KMS-11 (cell line): Measurements from ENCODE around the gene TIGIT.

Source experiments
- H2AFZ ChIP-seq: fragments of 200-600 bp; sonication (generic); 2 replicates; pipeline ENCODE4 v1.6.1; 2016; ENCODE audit warnings: antibody characterized with exemption, mixed run types, low read depth
- H3K27ac ChIP-seq: fragments of 200-600 bp; sonication (generic); 2 replicates; pipeline ENCODE4 v1.6.1; 2016; ENCODE audit warnings: mild to moderate bottlenecking, mixed run types
- H3K27me3 ChIP-seq: fragments of 200-600 bp; sonication (generic); 2 replicates; pipeline ENCODE4 v1.6.1; 2017; ENCODE audit warnings: mild to moderate bottlenecking, low read depth, mixed run types, moderate library complexity; ENCODE audit not compliant: insufficient read depth
- H3K36me3 ChIP-seq: fragments of 200-600 bp; sonication (generic); 2 replicates; pipeline ENCODE4 v1.6.1; 2017; ENCODE audit warnings: mild to moderate bottlenecking, mixed run types; ENCODE audit not compliant: insufficient read depth
- H3K4me1 ChIP-seq: fragments of 200-600 bp; sonication (generic); 2 replicates; pipeline ENCODE4 v1.6.1; 2016; ENCODE audit warnings: mild to moderate bottlenecking, low read depth, mixed run types; ENCODE audit not compliant: poor library complexity, severe bottlenecking
- H3K4me2 ChIP-seq: fragments of 200-600 bp; sonication (generic); 2 replicates; pipeline ENCODE4 v1.7.0; 2016; ENCODE audit warnings: mild to moderate bottlenecking, mixed run types
- H3K4me3 ChIP-seq: fragments of 200-600 bp; sonication (generic); IDR thresholded peaks from 2 replicates; pipeline ENCODE4 v1.6.1; 2017; ENCODE audit warnings: low read depth, low read length, mixed read lengths; ENCODE audit not compliant: insufficient read depth
- H3K79me2 ChIP-seq: fragments of 200-600 bp; sonication (generic); 2 replicates; pipeline ENCODE4 v1.6.1; 2016; ENCODE audit warnings: low read depth, mixed run types; ENCODE audit not compliant: insufficient read depth
- H3K9ac ChIP-seq: fragments of 200-600 bp; sonication (generic); 2 replicates; pipeline ENCODE4 v1.6.1; 2016; ENCODE audit warnings: mild to moderate bottlenecking, mixed run types
- H4K20me1 ChIP-seq: fragments of 200-600 bp; sonication (generic); 2 replicates; pipeline ENCODE4 v1.6.1; 2016; ENCODE audit warnings: mild to moderate bottlenecking, mixed run types; ENCODE audit not compliant: insufficient read depth
- CTCF ChIP-seq: fragments of 200-600 bp; sonication (generic); conservative IDR thresholded peaks from 2 replicates; pipeline ENCODE4 v1.6.1; 2017; ENCODE audit warnings: low read depth, mild to moderate bottlenecking, antibody characterized with exemption, low read length, moderate library complexity, mixed read lengths

TIGIT gene

GRCh38 chr3:114356066-114356465 is 62.2 kb downstream of the TIGIT start:
- H3K9ac ChIP-seq: no peak overlapping the region
- H3K4me3 ChIP-seq: no peak overlapping the region
- no peaks in the 10 kb centered on the region for H4K20me1 ChIP-seq
- no peak overlapping the region for H3K27ac ChIP-seq
- H3K4me1 ChIP-seq: no peaks in the 10 kb centered on the region
- no peaks in the 10 kb centered on the region for H3K36me3 ChIP-seq
- no peak overlapping the region for H2AFZ ChIP-seq
- no peaks in the 10 kb centered on the region for H3K79me2 ChIP-seq
- TF ChIP-seq CTCF: no peak
- H3K27me3 ChIP-seq: no peaks in the 10 kb centered on the region
- no peak overlapping the region for H3K4me2 ChIP-seq

GRCh38 chr3:114356525-114356924 is 62.7 kb downstream of the TIGIT start:
- H3K9ac ChIP-seq: no peak overlapping the region
- no peak overlapping the region for H2AFZ ChIP-seq
- no peak overlapping the region for H3K27ac ChIP-seq
- no peaks in the 10 kb centered on the region for H4K20me1 ChIP-seq
- no peaks in the 10 kb centered on the region for H3K4me1 ChIP-seq
- no peak overlapping the region for H3K4me2 ChIP-seq
- H3K27me3 ChIP-seq: no peaks in the 10 kb centered on the region
- H3K4me3 ChIP-seq: no peak overlapping the region
- H3K79me2 ChIP-seq: no peaks in the 10 kb centered on the region
- no peak for TF ChIP-seq CTCF
- no peaks in the 10 kb centered on the region for H3K36me3 ChIP-seq
